ENCODE results near the gene CROCC2.

The CROCC2 gene

GRCh38 chr2:240890691-240891090 lies 15.4 kb upstream of the CROCC2 start:
- H3K27ac ChIP-seq: no peak overlapping the region
- TF ChIP-seq ZFX (IDR thresholded peaks at IDR 0.05) (no peak), CTCF (conservative IDR thresholded peaks at IDR 0.05) (no peak)

GRCh38 chr2:240891492-240892340 lies 14.4 kb upstream of the CROCC2 start:
- TF ChIP-seq CTCF (conservative IDR thresholded peaks at IDR 0.05) (no peak), ZFX (IDR thresholded peaks at IDR 0.05) (no peak)
- no peak overlapping the region for H3K27ac ChIP-seq

GRCh38 chr2:240892356-240892755 lies 13.8 kb upstream of the CROCC2 start:
- TF ChIP-seq CTCF (conservative IDR thresholded peaks at IDR 0.05) (no peak), ZFX (IDR thresholded peaks at IDR 0.05) (no peak)
- no peak overlapping the region for H3K27ac ChIP-seq

GRCh38 chr2:240892925-240893324 lies 13.2 kb upstream of the CROCC2 start:
- H3K27ac ChIP-seq: no peak overlapping the region
- TF ChIP-seq CTCF (conservative IDR thresholded peaks at IDR 0.05) (no peak), ZFX (IDR thresholded peaks at IDR 0.05) (no peak)

GRCh38 chr2:240893363-240893844 lies 12.7 kb upstream of the CROCC2 start:
- H3K27ac ChIP-seq: no peak overlapping the region

GRCh38 chr2:240894006-240894405 lies 12.1 kb upstream of the CROCC2 start:
- H3K27ac ChIP-seq: no peak overlapping the region
- TF ChIP-seq ZFX (IDR thresholded peaks at IDR 0.05) (no peak), CTCF (conservative IDR thresholded peaks at IDR 0.05) (no peak)

More at GRCh38 chr2:240893363-240893844, 12.7 kb upstream of the CROCC2 start:
- TF ChIP-seq CTCF (conservative IDR thresholded peaks at IDR 0.05) (no peak), ZFX (IDR thresholded peaks at IDR 0.05) (no peak)

- no peak for TF ChIP-seq ZFX (IDR thresholded peaks at IDR 0.05)
- TF ChIP-seq CTCF (conservative IDR thresholded peaks at IDR 0.05): no peak
Measured at GRCh38 chr2:240894836-240895558, 11.1 kb upstream of the CROCC2 start.

More at GRCh38 chr2:240894836-240895558, 11.1 kb upstream of the CROCC2 start:
- H3K27ac ChIP-seq: no peak overlapping the region
